RPMI7951 (cell line): ENCODE measurements around the gene TBL3. TPM values are rescaled to one million over a fixed set of nuclear protein-coding genes. Genes with fewer than 3 reads are reported as not detected.
A peak's percentile ranks its signal among the peaks of the same experiment; 100 is the strongest.

Source experiments
- DNase-seq: peaks from one replicate; pipeline ENCODE4 v3.0.0-alpha.2; 2012; ENCODE audit warnings: low read depth
- total RNA-seq: library from RNA; depleted of rRNA; stranded (reverse); fragments of >200 nt; shearing (Covaris generic); gene quantifications from 2 replicates; pipeline ENCODE4 v1.2.3, GENCODE V29; 2014

The TBL3 gene
- total RNA-seq, 1 experiment from 2014 or later, result 28.8 TPM

GRCh38 chr16:1982991-1983543, 11.2 kb downstream of the TBL3 start:
- DNase-seq, result no peak

- peak; percentile 84 for DNase-seq
Measured at GRCh38 chr16:1983544-1984346, 11.9 kb downstream of the TBL3 start, which contains the start of gene GFER. Gene GFER, plus strand, starts transcription at chr16:1984193. Its CDS starts 26 bp downstream, at chr16:1984219.

GRCh38 chr16:1984347-1985225, 12.7 kb downstream of the TBL3 start:
- DNase-seq, result peak; percentile 26

- DNase-seq, result no peak
Measured at GRCh38 chr16:1985466-1986150, 13.8 kb downstream of the TBL3 start.

- DNase-seq, result no peak
Measured at GRCh38 chr16:1987198-1987597, 15.3 kb downstream of the TBL3 start.

- peak; percentile 36 for DNase-seq
Measured at GRCh38 chr16:1989209-1990100, 17.6 kb downstream of the TBL3 start, which contains the start of gene SYNGR3. Gene SYNGR3, plus strand, starts transcription at chr16:1989970. Its CDS starts 133 bp downstream, at chr16:1990103.

GRCh38 chr16:1990101-1990350, 18.2 kb downstream of the TBL3 start:
- DNase-seq, result no peak

GRCh38 chr16:1990351-1991134, 18.7 kb downstream of the TBL3 start:
- DNase-seq, result no peak

- no peak for DNase-seq
Measured at GRCh38 chr16:1991135-1991551, 19.3 kb downstream of the TBL3 start.

GRCh38 chr16:1991588-1991947, 19.7 kb downstream of the TBL3 start:
- no peak for DNase-seq

- DNase-seq, result peak; percentile 74
Measured at GRCh38 chr16:1991948-1992703, 20.3 kb downstream of the TBL3 start.

GRCh38 chr16:1992704-1993317, 21.0 kb downstream of the TBL3 start:
- no peak for DNase-seq

GRCh38 chr16:1993731-1994131, 21.9 kb downstream of the TBL3 start:
- no peak for DNase-seq

- peak; percentile 32 for DNase-seq
Measured at GRCh38 chr16:1997494-1998359, 25.9 kb downstream of the TBL3 start.

- no peak for DNase-seq
Measured at GRCh38 chr16:1998360-1998835, 26.5 kb downstream of the TBL3 start.

GRCh38 chr16:1998852-1999801, 27.3 kb downstream of the TBL3 start:
- DNase-seq, result no peak
